ENCODE measurements around the gene CHAT.

DNA sequence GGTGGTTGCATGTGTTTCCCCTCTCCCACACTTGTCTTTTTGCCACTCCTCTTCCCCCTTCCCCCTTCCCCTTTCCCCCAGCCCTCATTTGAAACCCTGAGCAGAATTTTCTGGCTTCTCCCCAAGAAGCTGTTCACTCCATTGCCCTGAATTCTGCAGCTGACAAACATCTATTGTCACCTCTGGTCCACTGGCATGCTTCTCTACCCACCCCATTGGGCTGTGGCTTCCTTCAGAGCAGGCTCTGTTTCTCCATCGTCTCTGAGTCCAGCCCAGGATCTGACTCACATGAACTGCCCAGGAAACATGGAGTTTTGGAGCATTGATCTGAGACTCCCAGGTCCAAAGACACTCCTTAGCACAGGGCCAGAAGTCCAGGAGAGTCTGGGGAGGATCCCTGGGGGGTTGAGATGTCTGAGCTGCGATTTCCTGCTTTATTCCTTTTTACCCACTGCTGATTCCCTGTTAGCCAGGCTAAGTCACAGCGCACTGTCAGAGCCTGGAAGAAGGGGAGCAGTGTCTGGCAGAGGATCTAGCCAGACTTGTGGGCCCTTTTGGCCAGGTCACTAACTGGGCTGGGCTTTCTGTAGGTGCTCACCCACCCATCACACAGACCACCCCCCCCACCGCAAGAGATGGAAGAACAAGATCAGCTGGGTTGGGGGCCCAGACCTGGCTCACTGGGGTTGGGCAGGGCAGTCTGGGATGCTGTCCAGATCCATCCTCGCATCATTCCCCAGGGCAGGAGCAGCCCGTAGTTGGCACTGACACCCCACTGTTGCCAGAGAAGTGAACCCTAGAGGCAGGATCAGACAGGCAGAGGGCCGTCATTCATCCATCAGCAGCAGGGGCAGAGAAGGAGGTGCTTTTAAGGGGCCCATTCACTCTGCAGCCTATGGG is 3.5 kb downstream of the CHAT start:
- TF ChIP-seq, protein P1, sequence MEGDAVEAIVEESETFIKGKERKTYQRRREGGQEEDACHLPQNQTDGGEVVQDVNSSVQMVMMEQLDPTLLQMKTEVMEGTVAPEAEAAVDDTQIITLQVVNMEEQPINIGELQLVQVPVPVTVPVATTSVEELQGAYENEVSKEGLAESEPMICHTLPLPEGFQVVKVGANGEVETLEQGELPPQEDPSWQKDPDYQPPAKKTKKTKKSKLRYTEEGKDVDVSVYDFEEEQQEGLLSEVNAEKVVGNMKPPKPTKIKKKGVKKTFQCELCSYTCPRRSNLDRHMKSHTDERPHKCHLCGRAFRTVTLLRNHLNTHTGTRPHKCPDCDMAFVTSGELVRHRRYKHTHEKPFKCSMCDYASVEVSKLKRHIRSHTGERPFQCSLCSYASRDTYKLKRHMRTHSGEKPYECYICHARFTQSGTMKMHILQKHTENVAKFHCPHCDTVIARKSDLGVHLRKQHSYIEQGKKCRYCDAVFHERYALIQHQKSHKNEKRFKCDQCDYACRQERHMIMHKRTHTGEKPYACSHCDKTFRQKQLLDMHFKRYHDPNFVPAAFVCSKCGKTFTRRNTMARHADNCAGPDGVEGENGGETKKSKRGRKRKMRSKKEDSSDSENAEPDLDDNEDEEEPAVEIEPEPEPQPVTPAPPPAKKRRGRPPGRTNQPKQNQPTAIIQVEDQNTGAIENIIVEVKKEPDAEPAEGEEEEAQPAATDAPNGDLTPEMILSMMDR (optimal IDR thresholded peaks at IDR 0.05 in 1 of 3, IDR thresholded peaks at IDR 0.05 in 1 of 3, conservative IDR thresholded peaks at IDR 0.05 in 1 of 3; ENCODE audit: extremely low read depth in 1 of 3, insufficient read depth in 2 of 3, low read length in 3 of 3): no peak
- no peak for TF ChIP-seq EZH2 (IDR thresholded peaks at IDR 0.05; ENCODE audit: low read length)
